GM12865 (cell line): Measurements from ENCODE around the gene PTPRH.

Experiments
- DNase-seq: peaks from one replicate; pipeline ENCODE4 v3.0.0; 2010; ENCODE audit warnings: low read depth
- H3K4me3 ChIP-seq: 2 replicates; pipeline ENCODE4 v1.5.1; 2011; ENCODE audit warnings: mild to moderate bottlenecking, low read depth, low read length, control low read depth
- TF ChIP-seq, protein P1 (sequence below): IDR thresholded peaks from 2 replicates; pipeline ENCODE4 v1.5.1; 2011; ENCODE audit warnings: low read length, control low read depth, low read depth, inconsistent platforms; ENCODE audit not compliant: insufficient read depth; ENCODE audit errors: missing control alignments

The PTPRH gene

DNA sequence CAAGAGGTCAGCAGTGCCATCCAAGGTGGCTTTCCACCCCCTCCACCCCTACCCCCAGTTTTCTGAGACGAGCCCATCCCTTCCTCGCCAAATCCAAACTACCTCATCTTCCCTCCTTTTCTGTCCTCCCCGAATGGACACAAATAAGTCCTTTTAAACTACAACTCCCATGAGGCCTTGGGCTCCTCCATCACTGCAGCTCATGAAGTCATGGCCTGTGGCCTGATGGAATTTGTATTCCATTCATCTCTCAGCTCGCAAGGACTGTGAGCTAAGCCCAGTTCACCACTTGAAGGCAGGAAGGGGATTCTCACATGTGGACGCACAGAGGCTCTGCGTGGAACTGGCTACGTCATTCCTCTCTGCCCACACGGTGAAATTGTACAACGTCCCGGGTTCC lies 12.5 kb downstream of the PTPRH start:
- no peak overlapping the region for H3K4me3 ChIP-seq
- DNase-seq, result no peak
- TF ChIP-seq, protein P1, sequence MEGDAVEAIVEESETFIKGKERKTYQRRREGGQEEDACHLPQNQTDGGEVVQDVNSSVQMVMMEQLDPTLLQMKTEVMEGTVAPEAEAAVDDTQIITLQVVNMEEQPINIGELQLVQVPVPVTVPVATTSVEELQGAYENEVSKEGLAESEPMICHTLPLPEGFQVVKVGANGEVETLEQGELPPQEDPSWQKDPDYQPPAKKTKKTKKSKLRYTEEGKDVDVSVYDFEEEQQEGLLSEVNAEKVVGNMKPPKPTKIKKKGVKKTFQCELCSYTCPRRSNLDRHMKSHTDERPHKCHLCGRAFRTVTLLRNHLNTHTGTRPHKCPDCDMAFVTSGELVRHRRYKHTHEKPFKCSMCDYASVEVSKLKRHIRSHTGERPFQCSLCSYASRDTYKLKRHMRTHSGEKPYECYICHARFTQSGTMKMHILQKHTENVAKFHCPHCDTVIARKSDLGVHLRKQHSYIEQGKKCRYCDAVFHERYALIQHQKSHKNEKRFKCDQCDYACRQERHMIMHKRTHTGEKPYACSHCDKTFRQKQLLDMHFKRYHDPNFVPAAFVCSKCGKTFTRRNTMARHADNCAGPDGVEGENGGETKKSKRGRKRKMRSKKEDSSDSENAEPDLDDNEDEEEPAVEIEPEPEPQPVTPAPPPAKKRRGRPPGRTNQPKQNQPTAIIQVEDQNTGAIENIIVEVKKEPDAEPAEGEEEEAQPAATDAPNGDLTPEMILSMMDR, result no peak

DNA sequence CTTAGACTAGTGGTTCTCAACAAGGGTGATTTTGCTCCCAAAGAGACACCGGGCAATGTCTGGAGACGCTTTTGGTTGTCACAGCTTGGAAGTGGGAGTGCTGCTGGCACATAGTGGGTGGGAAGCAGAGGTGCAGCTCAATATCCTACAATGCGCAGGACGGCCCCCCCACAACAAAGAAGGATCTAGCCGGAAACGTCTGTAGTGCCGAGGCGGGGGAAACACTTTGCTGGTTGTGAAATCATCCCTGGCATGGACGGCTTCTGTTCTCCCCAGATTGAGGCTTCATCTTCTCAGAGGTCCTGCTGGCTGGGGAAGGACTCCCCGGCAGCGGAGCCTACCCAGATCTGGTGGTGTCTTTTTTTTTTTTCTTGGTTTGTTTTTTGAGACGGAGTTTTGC lies 15.8 kb downstream of the PTPRH start:
- H3K4me3 ChIP-seq, result no peak overlapping the region
- DNase-seq, result no peak
- TF ChIP-seq, protein P1, result no peak

DNA sequence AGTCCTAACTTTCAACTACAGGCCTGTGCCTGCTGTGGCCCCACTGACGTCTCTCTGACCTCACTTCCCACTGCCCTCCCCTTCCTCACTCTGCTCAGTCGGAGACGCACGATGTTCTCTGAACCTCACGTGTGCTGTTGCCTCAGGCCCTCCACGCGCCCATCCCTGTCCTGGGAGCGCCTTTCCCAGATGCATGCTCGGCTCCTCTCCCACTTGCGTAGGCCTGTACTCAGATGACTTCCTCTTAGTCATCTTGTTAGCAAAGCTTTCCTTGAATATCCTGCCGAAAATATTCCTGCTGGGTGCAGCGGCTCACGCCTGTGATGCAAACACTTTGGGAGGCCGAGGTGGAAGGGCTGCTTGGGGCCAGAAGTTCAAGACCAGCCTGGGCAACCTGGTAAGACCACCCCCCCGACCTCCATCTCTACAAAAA lies 19.9 kb downstream of the PTPRH start:
- no peak for DNase-seq
- TF ChIP-seq, protein P1, result no peak
- no peak overlapping the region for H3K4me3 ChIP-seq

GRCh38 chr19:55188625-55189024 lies 20.7 kb downstream of the PTPRH start:
- no peak for DNase-seq
- TF ChIP-seq, protein P1, result no peak
- H3K4me3 ChIP-seq, result no peak overlapping the region

DNA sequence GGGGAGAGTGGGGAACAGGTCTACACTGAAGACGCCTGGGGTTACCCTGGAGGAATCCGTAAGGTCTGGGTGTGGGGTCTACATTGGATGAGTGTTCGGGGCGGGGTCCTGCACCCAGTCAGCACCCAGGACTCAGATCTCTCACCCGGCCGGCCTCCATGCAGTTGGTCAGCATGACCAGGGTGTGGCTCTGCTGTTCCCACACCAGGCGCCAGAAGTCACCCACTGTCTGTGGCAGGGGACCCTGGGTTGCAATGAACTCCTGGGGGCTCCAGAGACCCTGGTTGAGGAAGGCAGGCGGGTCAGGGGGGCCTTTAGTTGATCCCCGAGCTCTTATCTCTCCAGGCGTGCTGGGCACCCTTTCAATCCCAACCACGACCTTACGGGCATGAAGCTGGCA lies 23.2 kb downstream of the PTPRH start:
- no peak overlapping the region for H3K4me3 ChIP-seq
- TF ChIP-seq, protein P1, result no peak
- no peak for DNase-seq

GRCh38 chr19:55181740-55182139 lies 27.6 kb downstream of the PTPRH start:
- H3K4me3 ChIP-seq, result no peak overlapping the region
- no peak for DNase-seq
- TF ChIP-seq, protein P1, result no peak
